Measurements from ENCODE around the gene MIP.
"Not testable (repeated sequence)": the region's sequence is repeated elsewhere in the genome, so short reads cannot be mapped to it uniquely, and the experiment has no call there.

The MIP gene

DNA sequence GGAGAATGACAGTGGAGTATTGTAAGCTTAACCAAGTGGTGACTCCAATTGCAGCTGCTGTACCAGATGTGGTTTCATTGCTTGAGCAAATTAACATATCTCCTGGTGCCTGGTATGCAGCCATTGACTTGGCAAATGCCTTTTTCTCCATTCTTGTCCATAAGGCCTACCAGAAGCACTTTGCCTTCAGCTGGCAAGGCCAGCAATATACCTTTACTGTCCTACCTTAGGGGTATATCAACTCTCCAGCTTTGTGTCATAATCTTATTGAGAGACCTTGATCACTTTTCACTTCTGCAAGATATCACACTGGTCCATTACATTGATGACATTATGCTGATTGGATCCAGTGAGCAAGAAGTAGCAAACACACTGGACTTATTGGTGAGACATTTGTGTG is 52.8 kb downstream of the MIP start:
- not testable (repeated sequence) for DNase-seq

- DNase-seq: not testable (repeated sequence)
Measured at GRCh38 chr12:56401125-56401524, 53.3 kb downstream of the MIP start.
